Measurements from ENCODE around the gene PECR. TPM values are rescaled to one million over a fixed set of nuclear protein-coding genes. Genes with fewer than 3 reads are reported as not detected.

Gene PECR
- total and polyA plus RNA-seq, 2 of the 13 experiments (the other 11 are each of a cell fraction or from before 2014, with no cell fraction given), result 151 to 153 TPM

DNA sequence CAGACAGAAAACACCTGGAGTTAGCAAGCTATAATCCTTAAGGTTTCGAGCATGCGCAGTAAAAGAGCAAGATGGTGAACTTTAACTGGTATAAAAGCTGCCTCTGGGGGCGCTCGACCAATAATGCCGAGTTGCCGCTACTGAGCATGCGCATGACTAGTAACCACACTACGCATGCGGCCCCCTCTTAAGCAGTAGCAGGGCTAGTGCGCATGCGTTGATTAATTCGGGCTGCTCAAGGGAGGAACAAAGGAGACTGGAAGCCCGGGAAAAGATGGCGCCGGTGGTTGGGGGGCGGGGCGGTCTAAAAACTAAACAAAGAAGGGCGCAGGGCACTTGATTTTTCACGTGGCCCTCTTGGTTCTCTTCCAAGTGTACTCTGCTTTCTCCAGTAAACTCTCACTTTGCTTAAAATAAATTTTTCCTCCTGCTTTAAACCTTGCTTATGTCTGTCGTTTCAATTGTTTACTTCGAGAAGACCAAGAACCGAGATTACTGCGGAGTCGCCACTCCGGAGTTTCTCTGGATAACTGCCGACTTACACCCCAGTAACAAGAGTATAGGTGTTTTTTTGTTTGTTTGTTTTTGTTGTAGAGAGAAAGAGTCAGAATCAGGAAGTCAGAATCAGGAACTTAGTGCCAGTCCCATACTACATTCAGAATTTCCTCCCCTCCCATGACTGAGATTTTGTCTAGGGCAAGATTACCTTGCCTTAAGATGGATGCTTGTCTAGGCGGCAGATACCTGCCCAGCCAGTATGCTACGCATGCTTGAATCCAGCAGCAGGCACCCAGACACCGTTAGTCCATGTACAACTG, 33.3 kb upstream of the PECR start (continued):
- no peak; the same call in 1 of the 2 replicates for TF ChIP-seq HNF4A (CRISPR knock-in tag; IDR thresholded peaks at IDR 0.05)
- TF ChIP-seq ZBTB3 (CRISPR knock-in tag; IDR thresholded peaks at IDR 0.05; ENCODE audit: borderline replicate concordance, low read depth), result peak; percentile 49; the same call in 1 of the 2 replicates
- TF ChIP-seq ZNF780A (CRISPR knock-in tag; IDR thresholded peaks at IDR 0.05), result no peak
- TF ChIP-seq ZNF180 (CRISPR knock-in tag; IDR thresholded peaks at IDR 0.05; ENCODE audit: borderline replicate concordance, low read depth), result no peak
- TF ChIP-seq TBX2 (CRISPR knock-in tag; IDR thresholded peaks at IDR 0.05; ENCODE audit: borderline replicate concordance), result 0 out of 2 replicates have a peak, but pooled peaks have one; percentile 38
- TF ChIP-seq HNRNPL (IDR thresholded peaks at IDR 0.05; ENCODE audit: low read depth, low read length), result no peak
- TF ChIP-seq SRSF1 (optimal IDR thresholded peaks at IDR 0.05; ENCODE audit: low read depth, low read length), result no peak
- no peak for TF ChIP-seq ZNF546 (CRISPR knock-in tag; conservative IDR thresholded peaks at IDR 0.05)
- TF ChIP-seq, protein P1, sequence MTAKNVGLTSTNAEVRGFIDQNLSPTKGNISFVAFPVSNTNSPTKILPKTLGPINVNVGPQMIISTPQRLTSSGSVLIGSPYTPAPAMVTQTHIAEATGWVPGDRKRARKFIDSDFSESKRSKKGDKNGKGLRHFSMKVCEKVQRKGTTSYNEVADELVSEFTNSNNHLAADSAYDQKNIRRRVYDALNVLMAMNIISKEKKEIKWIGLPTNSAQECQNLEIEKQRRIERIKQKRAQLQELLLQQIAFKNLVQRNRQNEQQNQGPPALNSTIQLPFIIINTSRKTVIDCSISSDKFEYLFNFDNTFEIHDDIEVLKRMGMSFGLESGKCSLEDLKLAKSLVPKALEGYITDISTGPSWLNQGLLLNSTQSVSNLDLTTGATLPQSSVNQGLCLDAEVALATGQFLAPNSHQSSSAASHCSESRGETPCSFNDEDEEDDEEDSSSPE (CRISPR knock-in tag; IDR thresholded peaks at IDR 0.05), result 0 out of 2 replicates have a peak, but pooled peaks have one; percentile 50
- TF ChIP-seq, protein P2, sequence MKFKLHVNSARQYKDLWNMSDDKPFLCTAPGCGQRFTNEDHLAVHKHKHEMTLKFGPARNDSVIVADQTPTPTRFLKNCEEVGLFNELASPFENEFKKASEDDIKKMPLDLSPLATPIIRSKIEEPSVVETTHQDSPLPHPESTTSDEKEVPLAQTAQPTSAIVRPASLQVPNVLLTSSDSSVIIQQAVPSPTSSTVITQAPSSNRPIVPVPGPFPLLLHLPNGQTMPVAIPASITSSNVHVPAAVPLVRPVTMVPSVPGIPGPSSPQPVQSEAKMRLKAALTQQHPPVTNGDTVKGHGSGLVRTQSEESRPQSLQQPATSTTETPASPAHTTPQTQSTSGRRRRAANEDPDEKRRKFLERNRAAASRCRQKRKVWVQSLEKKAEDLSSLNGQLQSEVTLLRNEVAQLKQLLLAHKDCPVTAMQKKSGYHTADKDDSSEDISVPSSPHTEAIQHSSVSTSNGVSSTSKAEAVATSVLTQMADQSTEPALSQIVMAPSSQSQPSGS (CRISPR knock-in tag; IDR thresholded peaks at IDR 0.05), result no peak
- TF ChIP-seq, protein P3, sequence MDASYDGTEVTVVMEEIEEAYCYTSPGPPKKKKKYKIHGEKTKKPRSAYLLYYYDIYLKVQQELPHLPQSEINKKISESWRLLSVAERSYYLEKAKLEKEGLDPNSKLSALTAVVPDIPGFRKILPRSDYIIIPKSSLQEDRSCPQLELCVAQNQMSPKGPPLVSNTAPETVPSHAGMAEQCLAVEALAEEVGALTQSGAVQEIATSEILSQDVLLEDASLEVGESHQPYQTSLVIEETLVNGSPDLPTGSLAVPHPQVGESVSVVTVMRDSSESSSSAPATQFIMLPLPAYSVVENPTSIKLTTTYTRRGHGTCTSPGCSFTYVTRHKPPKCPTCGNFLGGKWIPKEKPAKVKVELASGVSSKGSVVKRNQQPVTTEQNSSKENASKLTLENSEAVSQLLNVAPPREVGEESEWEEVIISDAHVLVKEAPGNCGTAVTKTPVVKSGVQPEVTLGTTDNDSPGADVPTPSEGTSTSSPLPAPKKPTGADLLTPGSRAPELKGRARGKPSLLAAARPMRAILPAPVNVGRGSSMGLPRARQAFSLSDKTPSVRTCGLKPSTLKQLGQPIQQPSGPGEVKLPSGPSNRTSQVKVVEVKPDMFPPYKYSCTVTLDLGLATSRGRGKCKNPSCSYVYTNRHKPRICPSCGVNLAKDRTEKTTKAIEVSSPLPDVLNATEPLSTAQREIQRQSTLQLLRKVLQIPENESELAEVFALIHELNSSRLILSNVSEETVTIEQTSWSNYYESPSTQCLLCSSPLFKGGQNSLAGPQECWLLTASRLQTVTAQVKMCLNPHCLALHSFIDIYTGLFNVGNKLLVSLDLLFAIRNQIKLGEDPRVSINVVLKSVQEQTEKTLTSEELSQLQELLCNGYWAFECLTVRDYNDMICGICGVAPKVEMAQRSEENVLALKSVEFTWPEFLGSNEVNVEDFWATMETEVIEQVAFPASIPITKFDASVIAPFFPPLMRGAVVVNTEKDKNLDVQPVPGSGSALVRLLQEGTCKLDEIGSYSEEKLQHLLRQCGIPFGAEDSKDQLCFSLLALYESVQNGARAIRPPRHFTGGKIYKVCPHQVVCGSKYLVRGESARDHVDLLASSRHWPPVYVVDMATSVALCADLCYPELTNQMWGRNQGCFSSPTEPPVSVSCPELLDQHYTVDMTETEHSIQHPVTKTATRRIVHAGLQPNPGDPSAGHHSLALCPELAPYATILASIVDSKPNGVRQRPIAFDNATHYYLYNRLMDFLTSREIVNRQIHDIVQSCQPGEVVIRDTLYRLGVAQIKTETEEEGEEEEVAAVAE (CRISPR knock-in tag; IDR thresholded peaks at IDR 0.05; ENCODE audit: borderline replicate concordance), result no peak
- peak; percentile 69; the same call in 1 of the 2 replicates for TF ChIP-seq FOXK2 (IDR thresholded peaks at IDR 0.05)
- TF ChIP-seq, protein P4, sequence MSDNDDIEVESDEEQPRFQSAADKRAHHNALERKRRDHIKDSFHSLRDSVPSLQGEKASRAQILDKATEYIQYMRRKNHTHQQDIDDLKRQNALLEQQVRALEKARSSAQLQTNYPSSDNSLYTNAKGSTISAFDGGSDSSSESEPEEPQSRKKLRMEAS (IDR thresholded peaks at IDR 0.05), result peak; percentile 84
- TF ChIP-seq, protein P5, sequence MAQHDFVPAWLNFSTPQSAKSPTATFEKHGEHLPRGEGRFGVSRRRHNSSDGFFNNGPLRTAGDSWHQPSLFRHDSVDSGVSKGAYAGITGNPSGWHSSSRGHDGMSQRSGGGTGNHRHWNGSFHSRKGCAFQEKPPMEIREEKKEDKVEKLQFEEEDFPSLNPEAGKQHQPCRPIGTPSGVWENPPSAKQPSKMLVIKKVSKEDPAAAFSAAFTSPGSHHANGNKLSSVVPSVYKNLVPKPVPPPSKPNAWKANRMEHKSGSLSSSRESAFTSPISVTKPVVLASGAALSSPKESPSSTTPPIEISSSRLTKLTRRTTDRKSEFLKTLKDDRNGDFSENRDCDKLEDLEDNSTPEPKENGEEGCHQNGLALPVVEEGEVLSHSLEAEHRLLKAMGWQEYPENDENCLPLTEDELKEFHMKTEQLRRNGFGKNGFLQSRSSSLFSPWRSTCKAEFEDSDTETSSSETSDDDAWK (CRISPR knock-in tag; IDR thresholded peaks at IDR 0.05), result no peak
- peak; percentile 77 for TF ChIP-seq RBFOX2 (IDR thresholded peaks at IDR 0.05; ENCODE audit: low read depth, low read length)
